Posterior vena cava (tissue), 2 donors: ENCODE data around the gene RIMOC1. TPM values are rescaled to one million over a fixed set of nuclear protein-coding genes. Genes with fewer than 3 reads are reported as not detected.
A peak's percentile ranks its signal among the peaks of the same experiment; 100 is the strongest.

Experiments used
- DNase-seq: peaks from one replicate; pipeline ENCODE4 v3.0.0-alpha.2; 2020; ENCODE audit warnings: low spot score
- intact Hi-C, 2 donors: fragments of 100-400 bp; cut with DNase I; formaldehyde crosslinking; loops; one replicate each; pipeline versions ENCODE4 v1.14.1 to v1.14.2; 2022 to 2023
- total RNA-seq, 2 donors: library from RNA; stranded (reverse); fragmentation: NEBNext Ultra II Directional; extraction: Animal tissue kit (Norgen Biotek cat#: 25700); gene quantifications; one replicate each; pipeline ENCODE4 v1.2.1, GENCODE V29; 2021
- donor health status: DM: yes; HTN: yes; CAD: no.
- donor health status: DM: yes; HTN: yes; CAD: no.

The RIMOC1 gene
- total RNA-seq, 2 donors from 2014 or later, result 31.1 to 33.7 TPM

DNA sequence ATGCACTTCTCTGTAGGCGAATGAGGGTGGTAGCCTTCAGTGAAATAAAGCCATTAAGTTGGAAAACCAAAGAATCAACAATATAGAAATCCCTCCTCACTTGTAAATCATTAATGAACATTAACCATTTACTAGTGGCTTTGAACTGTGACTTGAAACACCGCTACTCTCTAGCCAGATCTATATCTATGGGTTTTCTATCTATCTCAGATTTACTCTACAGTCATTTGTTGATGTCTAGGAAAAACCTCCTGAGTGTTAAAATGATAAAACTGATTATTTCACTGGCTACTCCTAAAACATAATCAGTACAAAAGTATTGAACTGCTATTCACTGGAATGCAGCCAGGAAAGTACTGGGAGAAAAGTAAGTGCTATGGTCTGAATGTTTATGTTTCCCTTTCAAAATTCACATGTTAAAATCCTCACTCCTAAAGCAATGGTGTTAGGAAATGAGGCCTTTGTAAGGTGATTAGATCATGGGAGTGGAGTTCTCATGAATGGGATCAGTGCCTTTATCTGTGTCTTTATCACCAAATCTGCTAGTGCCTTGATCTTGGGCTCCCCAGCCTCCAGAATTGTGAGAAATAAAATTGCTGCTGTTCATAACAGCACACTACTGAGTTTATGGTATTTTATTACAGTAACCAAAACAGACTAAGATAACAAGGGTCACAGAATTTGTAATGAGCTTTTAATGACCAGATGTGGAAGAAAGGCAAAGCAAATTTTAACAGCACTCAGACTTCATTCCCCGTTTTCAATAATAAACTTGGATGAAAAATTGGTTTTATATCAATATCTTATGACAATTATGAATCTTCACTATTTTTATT, 25.3 kb upstream of the RIMOC1 start:
- intact Hi-C loops, result loop anchor here (5.0 to 10.0 kb wide), 2 partner anchors 46 to 143 kb away; partner anchors contain the start of gene FBXO4 (in 1 of the 2)
- DNase-seq, result no peak

DNA sequence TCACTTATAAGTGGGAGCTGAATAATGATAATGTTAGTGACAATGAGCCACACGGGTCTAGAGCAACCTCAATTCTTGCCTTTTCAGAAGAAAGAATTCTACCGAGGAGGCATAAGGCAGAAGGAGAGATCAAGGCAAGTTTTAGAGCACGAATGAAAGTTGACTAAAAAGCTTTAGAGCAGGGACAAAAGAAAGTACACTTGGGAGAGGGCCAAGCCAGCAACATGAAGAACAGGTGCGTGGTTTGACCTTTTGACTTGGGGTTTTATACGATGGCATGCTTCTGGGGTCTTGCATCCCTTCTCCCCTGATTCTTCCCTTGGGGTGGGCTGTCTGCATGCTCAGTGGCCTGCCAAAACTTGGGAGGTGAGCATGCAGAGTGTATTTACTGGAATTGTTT, 21.4 kb upstream of the RIMOC1 start:
- DNase-seq, result no peak
- intact Hi-C loops, result no loop called here

DNA sequence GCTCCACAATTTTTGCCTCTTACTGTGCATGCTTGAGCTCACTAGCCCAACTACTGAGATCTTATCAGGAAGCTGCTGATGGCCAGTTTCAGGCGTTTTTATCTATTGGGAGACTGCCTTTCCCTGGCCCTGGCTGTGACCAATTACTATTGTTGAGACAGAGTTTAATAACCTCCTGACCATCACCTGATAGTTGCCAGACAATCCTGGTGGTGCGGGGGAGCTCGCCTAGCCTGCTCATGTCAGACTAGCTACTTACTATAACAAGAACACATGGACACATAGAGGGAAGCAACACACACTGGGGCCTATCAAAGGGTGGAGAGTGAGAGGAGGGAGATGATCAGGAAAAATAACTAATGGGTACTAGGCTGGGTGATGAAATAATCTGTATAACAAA, 20.9 kb upstream of the RIMOC1 start:
- intact Hi-C loops, result no loop called here
- DNase-seq, result no peak

GRCh38 chr5:41883936-41884335, 20.2 kb upstream of the RIMOC1 start:
- intact Hi-C loops, result no loop called here
- no peak for DNase-seq

- no peak for DNase-seq
- intact Hi-C loops, result no loop called here
These were observed 18.9 kb upstream of the RIMOC1 start for GRCh38 chr5:41885286-41885685.

- DNase-seq, result no peak
- intact Hi-C loops, result no loop called here
These were observed 13.0 kb upstream of the RIMOC1 start for GRCh38 chr5:41891066-41891707.

- intact Hi-C loops, result no loop called here
These were observed 12.1 kb upstream of the RIMOC1 start for GRCh38 chr5:41892031-41892430.

DNA sequence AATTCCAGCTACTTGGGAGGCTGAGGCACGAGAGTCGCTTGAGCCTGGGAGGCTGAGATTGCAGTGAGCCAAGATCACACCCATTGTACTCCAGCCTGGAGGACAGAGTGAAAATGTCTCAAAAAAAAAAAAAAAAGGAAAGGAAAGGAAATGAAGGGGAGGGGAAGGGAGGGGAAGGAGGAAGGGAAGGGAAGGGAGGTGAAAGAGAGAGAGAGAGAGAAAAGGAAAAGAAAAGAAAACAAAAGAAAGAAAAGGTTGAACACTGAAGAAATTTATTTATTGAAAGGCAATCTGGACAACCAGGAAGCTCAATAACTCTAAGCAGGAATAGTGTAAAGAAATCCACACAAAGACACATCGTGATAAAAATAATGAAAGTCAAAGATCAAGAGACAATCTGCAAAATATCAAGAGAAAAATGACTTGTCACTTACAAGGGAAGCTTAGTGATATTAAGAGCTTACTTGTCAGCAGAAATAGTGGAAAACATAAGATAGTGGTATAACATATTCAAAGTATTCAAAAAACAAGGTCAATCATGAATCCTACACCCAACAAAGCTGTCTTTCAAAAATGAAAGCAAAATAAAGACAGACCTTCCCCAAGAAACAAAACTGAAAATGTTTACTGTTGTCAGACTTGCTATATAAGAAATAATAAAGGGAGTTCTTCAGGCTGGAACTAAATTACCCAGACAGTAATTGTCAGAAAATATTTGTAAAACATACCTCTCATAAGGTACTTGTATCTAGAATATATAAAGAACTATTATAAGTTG, 10.9 kb upstream of the RIMOC1 start:
- intact Hi-C loops, result no loop called here

More at GRCh38 chr5:41892031-41892430, 12.1 kb upstream of the RIMOC1 start:
- DNase-seq, result no peak

GRCh38 chr5:41896230-41896629, 7.9 kb upstream of the RIMOC1 start:
- DNase-seq, result no peak
- intact Hi-C loops, result no loop called here

More for the DNA sequence above, 10.9 kb upstream of the RIMOC1 start:
- DNase-seq, result no peak

- no peak for DNase-seq
- intact Hi-C loops, result loop anchor here in 1 of 2 donors (10.0 kb wide), 1 partner anchor 49 kb away; no protein-coding TSS in a partner anchor
These were observed 707 bp upstream of the RIMOC1 start for GRCh38 chr5:41903382-41903891.

DNA sequence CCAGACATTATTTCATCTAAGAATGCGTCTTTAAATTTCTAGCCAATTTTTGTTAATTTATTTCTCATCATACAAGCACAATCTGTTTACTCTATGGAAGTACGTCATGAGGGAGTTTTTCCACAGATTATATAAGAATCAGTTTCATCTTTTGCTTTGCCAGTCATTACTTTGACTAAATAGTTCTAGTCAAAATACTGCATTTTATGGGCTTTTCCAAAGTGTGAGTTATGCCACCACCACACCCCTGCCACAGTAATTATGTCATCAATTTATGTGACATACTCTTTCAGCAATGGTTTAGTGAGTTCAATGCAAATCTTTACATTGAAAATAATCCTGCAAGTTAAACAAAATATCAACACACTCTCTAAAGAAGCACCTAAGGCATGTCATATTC, 2.0 kb downstream of the RIMOC1 start:
- intact Hi-C loops, result loop anchor here in 1 of 2 donors (10.0 kb wide), 1 partner anchor 51 kb away; no protein-coding TSS in a partner anchor
- no peak for DNase-seq

GRCh38 chr5:41908374-41909079, 4.4 kb downstream of the RIMOC1 start:
- intact Hi-C loops, result loop anchor here in 1 of 2 donors (10.0 kb wide), 1 partner anchor 54 kb away; no protein-coding TSS in a partner anchor
- no peak for DNase-seq

GRCh38 chr5:41918105-41918504, 14.0 kb downstream of the RIMOC1 start:
- intact Hi-C loops, result loop anchor here in 1 of 2 donors (10.0 kb wide), 1 partner anchor 53 kb away; no protein-coding TSS in a partner anchor
- DNase-seq, result no peak

GRCh38 chr5:41921166-41921565, 17.0 kb downstream of the RIMOC1 start:
- DNase-seq, result no peak
- intact Hi-C loops, result loop anchor here in 1 of 2 donors (10.0 kb wide), 1 partner anchor 46 kb away; the partner anchor contains the start of gene OXCT1

DNA sequence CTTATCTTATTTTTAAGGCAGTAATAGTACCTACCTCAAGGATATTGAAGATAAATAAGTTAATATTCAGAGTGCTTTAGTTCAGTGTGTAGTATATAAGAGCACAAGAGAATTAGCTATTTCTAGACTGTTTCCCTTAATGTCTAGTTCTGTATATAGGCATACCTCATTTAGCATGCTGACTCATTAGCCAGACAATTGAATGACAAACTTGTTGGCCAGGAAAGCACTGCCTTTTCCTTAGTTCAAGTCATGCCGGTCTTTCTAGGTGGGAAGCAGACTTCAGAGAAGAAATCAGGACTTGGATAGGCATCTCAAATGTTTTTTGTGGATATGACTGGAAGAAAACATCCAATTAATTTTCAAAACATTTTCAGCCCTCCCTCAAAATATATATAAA, 17.7 kb downstream of the RIMOC1 start:
- intact Hi-C loops, result loop anchor here in 1 of 2 donors (10.0 kb wide), 1 partner anchor 47 kb away; the partner anchor contains the start of gene OXCT1
- DNase-seq, result no peak

DNA sequence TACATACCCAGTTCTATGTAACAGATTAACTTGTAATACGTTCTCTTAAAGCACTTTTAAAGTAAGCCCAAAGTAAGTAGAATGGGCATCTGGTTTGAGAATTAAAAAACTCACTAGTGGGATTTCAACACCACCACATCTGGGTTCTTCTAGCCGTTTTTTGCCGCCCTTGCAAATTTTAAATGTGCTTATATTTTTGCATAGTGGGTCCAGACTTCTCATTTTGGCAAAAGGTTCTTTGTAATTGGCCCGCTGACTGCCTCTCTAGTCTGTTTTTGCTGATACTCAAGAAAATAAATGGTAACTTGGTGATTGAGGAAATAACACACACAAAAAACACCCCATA, 20.4 kb downstream of the RIMOC1 start:
- DNase-seq, result no peak
- intact Hi-C loops, result loop anchor here in 1 of 2 donors (10.0 kb wide), 1 partner anchor 50 kb away; the partner anchor contains the start of gene OXCT1

DNA sequence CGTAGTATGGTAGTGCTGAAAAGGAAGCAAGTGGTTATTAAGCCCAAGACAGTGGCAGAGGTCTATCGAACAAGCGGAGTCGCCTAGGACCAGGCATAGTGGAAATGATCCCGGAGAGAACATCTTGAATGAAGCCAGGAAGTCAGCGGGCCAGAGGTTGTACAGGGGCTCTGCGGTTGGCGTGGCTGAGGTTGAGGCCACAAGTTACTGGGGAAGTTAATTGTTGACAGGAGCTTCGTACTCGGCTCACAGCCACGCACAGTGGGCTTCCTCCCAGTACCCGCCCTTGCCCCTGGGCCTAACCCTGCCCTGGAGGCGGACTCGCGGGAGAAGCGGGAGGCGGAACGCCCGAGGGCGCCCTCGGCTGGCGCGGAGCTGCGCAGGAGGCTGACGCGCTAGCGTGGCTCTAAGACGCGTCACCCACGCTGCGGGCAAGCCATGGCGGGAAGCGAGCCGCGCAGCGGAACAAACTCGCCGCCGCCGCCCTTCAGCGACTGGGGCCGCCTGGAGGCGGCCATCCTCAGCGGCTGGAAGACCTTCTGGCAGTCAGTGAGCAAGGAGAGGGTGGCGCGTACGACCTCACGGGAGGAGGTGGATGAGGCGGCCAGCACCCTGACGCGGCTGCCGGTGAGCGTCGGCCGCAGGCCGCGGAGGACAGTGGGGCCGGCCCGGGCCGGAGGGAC, 20.9 kb downstream of the RIMOC1 start, which contains the start of gene FBXO4:
FBXO4 (plus strand) TSS at position 410 of the 683 bp plus-strand sequence; CDS start at position 439, 29 bp downstream.
- peak; percentile 97 for DNase-seq
- intact Hi-C loops, result loop anchor here in 1 of 2 donors (10.0 kb wide), 1 partner anchor 50 kb away; the partner anchor contains the start of gene OXCT1

GRCh38 chr5:41925555-41925951, 21.4 kb downstream of the RIMOC1 start:
- intact Hi-C loops, result loop anchor here in 1 of 2 donors (10.0 kb wide), 1 partner anchor 51 kb away; the partner anchor contains the start of gene OXCT1
- peak; percentile 84 for DNase-seq
